Vagina (tissue), 2 donors: ENCODE results near the gene ZNF697.

Experiments used
- CTCF ChIP-seq, 3 experiments: fragments of 450-650 bp in 2 of 3; fragments of 200-600 bp in 1 of 3; sonication (generic) in 1 of 3; IDR thresholded peaks; one replicate each; pipeline ENCODE4 v1.5.1; 2017 to 2019; ENCODE audit warnings: antibody characterized with exemption in 3 of 3, mild to moderate bottlenecking in 2 of 3, moderate library complexity in 2 of 3
- POLR2A ChIP-seq, 2 donors: fragments of 450-650 bp; IDR thresholded peaks; one replicate each; pipeline ENCODE4 v1.6.1; 2017; ENCODE audit warnings: antibody characterized with exemption in 2 of 2, mild to moderate bottlenecking in 2 of 2, moderate library complexity in 2 of 2

GRCh38 chr1:119653135-119653838 is 5.2 kb upstream of the ZNF697 start:
- TF ChIP-seq CTCF (IDR thresholded peaks at IDR 0.05) (no peak), POLR2A (IDR thresholded peaks at IDR 0.05) (no peak)
